C4-2B (cell line): ENCODE results near the gene CES3.

Experiments
- CTCF ChIP-seq: fragments of 450-650 bp; conservative IDR thresholded peaks from 2 replicates; pipeline ENCODE4 v1.5.1; 2017; ENCODE audit warnings: mild to moderate bottlenecking
- ZFX ChIP-seq: fragments of 450-650 bp; IDR thresholded peaks from 2 replicates; pipeline ENCODE4 v1.6.1; 2017

DNA sequence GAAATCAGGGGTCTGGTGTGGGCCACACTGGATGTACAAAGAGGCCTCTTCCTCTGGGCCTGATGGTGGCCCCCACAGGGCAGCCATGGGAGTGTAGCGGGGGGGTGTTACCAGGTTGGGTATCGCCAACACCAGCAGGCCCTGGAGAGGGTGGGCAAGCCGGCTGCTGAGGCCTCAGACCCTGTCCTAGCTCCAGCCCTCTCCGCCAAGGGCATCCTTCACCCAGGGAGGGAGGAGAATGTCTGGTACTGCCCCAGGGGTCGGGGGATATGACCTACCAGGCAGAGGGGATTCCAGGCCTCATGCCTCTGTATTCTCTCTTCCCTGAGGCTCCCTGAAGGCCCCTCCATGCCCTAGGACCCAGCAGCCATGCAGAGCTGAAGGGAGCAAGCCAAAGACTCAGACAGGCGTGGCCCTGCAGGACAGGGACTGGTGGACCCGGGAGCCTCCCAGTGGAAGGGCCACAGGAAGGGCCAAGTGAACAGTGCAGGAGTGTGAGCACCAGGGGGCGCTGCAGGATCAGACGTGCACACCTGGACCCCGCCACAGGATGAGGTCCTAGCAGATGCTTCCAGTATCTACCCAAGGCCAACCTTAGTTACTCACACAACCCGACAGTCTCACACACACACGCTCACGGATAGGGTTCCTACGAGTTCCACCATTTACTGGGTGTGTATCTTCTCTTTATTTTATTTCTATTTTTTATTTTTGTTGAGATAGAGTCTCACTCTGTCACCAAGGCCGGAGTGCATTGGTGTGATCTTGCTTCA is 16.5 kb downstream of the CES3 start:
- TF ChIP-seq CTCF (peak; percentile 93), ZFX (no peak)
